Activated CD8-positive, alpha-beta T cell treated with anti-CD3 and anti-CD28 coated beads for 36 hours (primary cell): ENCODE results near the gene PITX1. TPM values are rescaled to one million over a fixed set of nuclear protein-coding genes. Genes with fewer than 3 reads are reported as not detected.

Experiments used
- ATAC-seq: fragments of 200-7000 bp; cut with Tn5 transposase; one replicate; pipeline ENCODE4 v1.10.0; 2021; ENCODE audit warnings: mild to moderate bottlenecking, moderate library complexity
- CTCF ChIA-PET: fragments of 350-600 bp; sonication (Branson Sonifier 250); formaldehyde crosslinking; loops from one replicate; lab custom pipeline; 2021; ENCODE audit warnings: antibody characterized with exemption; lab: Charles Lee
- POLR2A ChIA-PET: fragments of 350-600 bp; sonication (Branson Sonifier 250); formaldehyde crosslinking; loops from one replicate; lab custom pipeline; 2021; ENCODE audit warnings: antibody characterized with exemption; lab: Charles Lee
- DNase-seq: peaks from one replicate; pipeline ENCODE4 v3.0.0-alpha.2; 2020
- H3K27ac Mint-ChIP-seq: one replicate; pipeline ENCODE4 v1.8.0; 2021; ENCODE audit warnings: mild to moderate bottlenecking, mixed read lengths
- H3K27me3 Mint-ChIP-seq: one replicate; pipeline ENCODE4 v1.8.0; 2021; ENCODE audit warnings: mixed read lengths
- H3K36me3 Mint-ChIP-seq: one replicate; pipeline ENCODE4 v1.8.0; 2021; ENCODE audit warnings: low read depth, mixed read lengths
- H3K4me1 Mint-ChIP-seq: one replicate; pipeline ENCODE4 v1.8.0; 2021; ENCODE audit warnings: low read depth, mixed read lengths
- H3K4me3 Mint-ChIP-seq: one replicate; pipeline ENCODE4 v1.8.0; 2021; ENCODE audit warnings: mild to moderate bottlenecking, moderate library complexity, mixed read lengths
- H3K9me3 Mint-ChIP-seq: one replicate; pipeline ENCODE4 v1.8.0; 2021; ENCODE audit warnings: mixed read lengths
- CTCF ChIP-seq: fragments of 200-600 bp; IDR thresholded peaks from one replicate; pipeline ENCODE4 v1.8.0; 2022; ENCODE audit warnings: antibody characterized with exemption, mild to moderate bottlenecking
- intact Hi-C: fragments of 100-400 bp; cut with micrococcal nuclease; formaldehyde crosslinking; loops from one replicate; pipeline ENCODE4 v1.10.0; 2022
- total RNA-seq, 2 experiments: library from RNA; stranded (reverse); gene quantifications; one replicate each; pipeline ENCODE4 v1.2.3, GENCODE V29; 2021

Gene PITX1
- total RNA-seq, 2 experiments from 2014 or later, result 0.20 to 0.31 TPM

GRCh38 chr5:135062216-135063055, 28.4 kb upstream of the PITX1 start:
- intact Hi-C loops, result no loop called here
- ATAC-seq (no peak), DNase-seq (no peak)
- Mint-ChIP-seq H3K4me3 (no peak overlapping the region), H3K27ac (no peak overlapping the region), H3K27me3 (no peaks in the 10 kb centered on the region), H3K9me3 (no peaks in the 10 kb centered on the region), H3K36me3 (no peaks in the 10 kb centered on the region), H3K4me1 (no peaks in the 10 kb centered on the region)
- TF ChIP-seq CTCF, result no peak
- ChIA-PET POLR2A (no interaction called here), CTCF (interaction anchor here (1.2 kb wide), 1 partner anchor 129 kb away, joined by 3 read pairs; no protein-coding TSS in a partner anchor)

- POLR2A ChIA-PET, result no interaction called here
- no peak overlapping the region for H3K27ac Mint-ChIP-seq
- peaks cover 2% of the 10 kb centered on the region for H3K27me3 Mint-ChIP-seq
- ATAC-seq (no peak), DNase-seq (no peak)
- H3K4me1 Mint-ChIP-seq, result no peaks in the 10 kb centered on the region
- no peaks in the 10 kb centered on the region for H3K36me3 Mint-ChIP-seq
- intact Hi-C loops, result no loop called here
- CTCF ChIA-PET, result no interaction called here
- H3K9me3 Mint-ChIP-seq, result no peaks in the 10 kb centered on the region
- TF ChIP-seq CTCF, result no peak
- no peak overlapping the region for H3K4me3 Mint-ChIP-seq
Observed at GRCh38 chr5:135061001-135061400, 27.0 kb upstream of the PITX1 start.

GRCh38 chr5:135060021-135060420, 26.0 kb upstream of the PITX1 start:
- H3K4me3 Mint-ChIP-seq, result no peak overlapping the region
- DNase-seq (no peak), ATAC-seq (no peak)
- ChIA-PET POLR2A (no interaction called here), CTCF (no interaction called here)
- no peaks in the 10 kb centered on the region for H3K36me3 Mint-ChIP-seq
- H3K27me3 Mint-ChIP-seq, result peaks cover 2% of the 10 kb centered on the region
- no peaks in the 10 kb centered on the region for H3K4me1 Mint-ChIP-seq
- no peak overlapping the region for H3K27ac Mint-ChIP-seq
- no peaks in the 10 kb centered on the region for H3K9me3 Mint-ChIP-seq
- intact Hi-C loops, result no loop called here
- no peak for TF ChIP-seq CTCF

- H3K27ac Mint-ChIP-seq, result no peak overlapping the region
- peaks cover 5% of the 10 kb centered on the region for H3K27me3 Mint-ChIP-seq
- intact Hi-C loops, result no loop called here
- TF ChIP-seq CTCF, result no peak
- H3K9me3 Mint-ChIP-seq, result no peaks in the 10 kb centered on the region
- POLR2A ChIA-PET, result no interaction called here
- no peaks in the 10 kb centered on the region for H3K36me3 Mint-ChIP-seq
- H3K4me1 Mint-ChIP-seq, result no peaks in the 10 kb centered on the region
- no peak for ATAC-seq
- H3K4me3 Mint-ChIP-seq, result no peak overlapping the region
- DNase-seq, result no peak
- CTCF ChIA-PET, result no interaction called here
Observed at GRCh38 chr5:135059000-135059923, 25.2 kb upstream of the PITX1 start.
